SJCRH30 (cell line): Measurements from ENCODE around the gene CT45A3. TPM values are rescaled to one million over a fixed set of nuclear protein-coding genes. Genes with fewer than 3 reads are reported as not detected.
"Not testable (repeated sequence)": the region's sequence is repeated elsewhere in the genome, so short reads cannot be mapped to it uniquely, and the experiment has no call there.

Experiments
- DNase-seq, 2 experiments: peaks; one replicate each; pipeline ENCODE4 v3.0.0-alpha.2; 2015 to 2020
- H3K27ac ChIP-seq: fragments of 250-450 bp; sonication (Bioruptor Pico); 2 replicates; pipeline ENCODE4 v1.5.1; 2020; ENCODE audit warnings: mild to moderate bottlenecking, moderate library complexity
- H3K27me3 ChIP-seq: fragments of 250-450 bp; sonication (Bioruptor Pico); 2 replicates; pipeline ENCODE4 v1.5.1; 2020; ENCODE audit warnings: mild to moderate bottlenecking, moderate library complexity
- H3K36me3 ChIP-seq: fragments of 250-450 bp; sonication (Bioruptor Pico); 2 replicates; pipeline ENCODE4 v1.5.1; 2020; ENCODE audit warnings: mild to moderate bottlenecking, moderate library complexity
- H3K4me1 ChIP-seq: fragments of 250-450 bp; sonication (Bioruptor Pico); 2 replicates; pipeline ENCODE4 v1.5.1; 2020; ENCODE audit warnings: mild to moderate bottlenecking, moderate library complexity
- H3K4me3 ChIP-seq: fragments of 250-450 bp; sonication (Bioruptor Pico); 2 replicates; pipeline ENCODE4 v1.5.1; 2020; ENCODE audit warnings: mild to moderate bottlenecking, moderate library complexity
- H3K9me3 ChIP-seq: fragments of 250-450 bp; sonication (Bioruptor Pico); replicated peaks from 2 replicates; pipeline ENCODE4 v1.5.1; 2020; ENCODE audit warnings: mild to moderate bottlenecking, moderate library complexity
- total RNA-seq: library from RNA; depleted of rRNA; stranded (reverse); fragments of >200 nt; shearing (Covaris generic); gene quantifications from 2 replicates; pipeline ENCODE4 v1.2.3, GENCODE V29; 2014; rRNA removed

Gene CT45A3, protein sequence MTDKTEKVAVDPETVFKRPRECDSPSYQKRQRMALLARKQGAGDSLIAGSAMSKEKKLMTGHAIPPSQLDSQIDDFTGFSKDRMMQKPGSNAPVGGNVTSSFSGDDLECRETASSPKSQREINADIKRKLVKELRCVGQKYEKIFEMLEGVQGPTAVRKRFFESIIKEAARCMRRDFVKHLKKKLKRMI
- not detected in 2 replicates for total RNA-seq

DNA sequence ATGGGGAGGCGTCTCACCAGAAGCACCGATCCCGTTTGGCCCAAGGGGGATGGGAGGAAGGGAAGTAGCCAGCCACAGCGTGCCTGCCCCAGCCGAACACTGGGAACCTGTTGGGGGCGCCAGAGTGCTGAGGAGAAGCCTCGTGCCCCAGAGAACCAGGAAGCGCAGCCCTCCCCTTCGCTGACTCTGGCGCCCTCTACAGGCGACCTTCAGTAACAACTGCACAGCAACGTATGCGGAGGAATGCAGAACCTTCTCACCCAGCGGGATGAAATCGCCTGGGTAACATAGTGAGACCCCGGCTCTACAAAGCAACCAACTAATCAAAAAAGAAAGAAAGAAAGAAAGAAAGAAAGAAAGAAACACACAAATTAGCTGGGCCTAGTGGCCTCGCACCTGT, at the start of gene CT45A3:
TSS of gene CT45A3 (minus strand) at position 101 of the 400 bp plus-strand sequence. CDS start 3,747 bp downstream, outside the sequence.
- H3K9me3 ChIP-seq, H3K27ac ChIP-seq, DNase-seq, H3K36me3 ChIP-seq, H3K27me3 ChIP-seq, H3K4me3 ChIP-seq, H3K4me1 ChIP-seq: not testable (repeated sequence)

DNA sequence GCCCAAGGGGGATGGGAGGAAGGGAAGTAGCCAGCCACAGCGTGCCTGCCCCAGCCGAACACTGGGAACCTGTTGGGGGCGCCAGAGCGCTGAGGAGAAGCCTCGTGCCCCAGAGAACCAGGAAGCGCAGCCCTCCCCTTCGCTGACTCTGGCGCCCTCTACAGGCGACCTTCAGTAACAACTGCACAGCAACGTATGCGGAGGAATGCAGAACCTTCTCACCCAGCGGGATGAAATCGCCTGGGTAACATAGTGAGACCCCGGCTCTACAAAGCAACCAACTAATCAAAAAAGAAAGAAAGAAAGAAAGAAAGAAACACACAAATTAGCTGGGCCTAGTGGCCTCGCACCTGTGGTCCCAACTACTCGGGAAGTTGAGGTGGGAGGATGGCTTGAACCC, 34.7 kb upstream of the CT45A3 start, which contains the start of gene CT45A6:
TSS of gene CT45A6 (minus strand) at position 101 of the 400 bp plus-strand sequence. CDS start 3,794 bp downstream, outside the sequence.
- H3K4me1 ChIP-seq, H3K9me3 ChIP-seq, H3K27ac ChIP-seq, DNase-seq, H3K36me3 ChIP-seq, H3K27me3 ChIP-seq, H3K4me3 ChIP-seq: not testable (repeated sequence)

DNA sequence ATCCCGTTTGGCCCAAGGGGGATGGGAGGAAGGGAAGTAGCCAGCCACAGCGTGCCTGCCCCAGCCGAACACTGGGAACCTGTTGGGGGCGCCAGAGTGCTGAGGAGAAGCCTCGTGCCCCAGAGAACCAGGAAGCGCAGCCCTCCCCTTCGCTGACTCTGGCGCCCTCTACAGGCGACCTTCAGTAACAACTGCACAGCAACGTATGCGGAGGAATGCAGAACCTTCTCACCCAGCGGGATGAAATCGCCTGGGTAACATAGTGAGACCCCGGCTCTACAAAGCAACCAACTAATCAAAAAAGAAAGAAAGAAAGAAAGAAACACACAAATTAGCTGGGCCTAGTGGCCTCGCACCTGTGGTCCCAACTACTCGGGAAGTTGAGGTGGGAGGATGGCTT, 17.4 kb upstream of the CT45A3 start, which contains the start of gene CT45A5:
TSS of gene CT45A5 (minus strand) at position 101 of the 400 bp plus-strand sequence. CDS start 3,774 bp downstream, outside the sequence.
- not testable (repeated sequence) for H3K36me3 ChIP-seq, H3K27me3 ChIP-seq, H3K4me1 ChIP-seq, DNase-seq, H3K27ac ChIP-seq, H3K4me3 ChIP-seq, H3K9me3 ChIP-seq

DNA sequence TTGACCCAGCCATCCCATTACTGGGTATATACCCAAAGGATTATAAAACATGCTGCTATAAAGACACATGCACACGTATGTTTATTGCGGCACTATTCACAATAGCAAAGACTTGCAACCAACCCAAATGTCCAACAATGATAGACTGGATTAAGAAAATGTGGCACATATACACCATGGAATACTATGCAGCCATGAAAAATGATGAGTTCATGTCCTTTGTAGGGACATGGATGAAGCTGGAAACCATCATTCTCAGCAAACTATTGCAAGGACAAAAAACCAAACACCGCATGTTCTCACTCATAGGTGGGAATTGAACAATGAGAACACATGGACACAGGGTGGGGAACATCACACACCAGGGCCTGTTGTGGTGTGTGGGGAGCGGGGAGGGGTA, 23.3 kb downstream of the CT45A3 start:
- not testable (repeated sequence) for H3K27ac ChIP-seq, H3K9me3 ChIP-seq, H3K27me3 ChIP-seq, H3K4me1 ChIP-seq, DNase-seq, H3K36me3 ChIP-seq, H3K4me3 ChIP-seq

DNA sequence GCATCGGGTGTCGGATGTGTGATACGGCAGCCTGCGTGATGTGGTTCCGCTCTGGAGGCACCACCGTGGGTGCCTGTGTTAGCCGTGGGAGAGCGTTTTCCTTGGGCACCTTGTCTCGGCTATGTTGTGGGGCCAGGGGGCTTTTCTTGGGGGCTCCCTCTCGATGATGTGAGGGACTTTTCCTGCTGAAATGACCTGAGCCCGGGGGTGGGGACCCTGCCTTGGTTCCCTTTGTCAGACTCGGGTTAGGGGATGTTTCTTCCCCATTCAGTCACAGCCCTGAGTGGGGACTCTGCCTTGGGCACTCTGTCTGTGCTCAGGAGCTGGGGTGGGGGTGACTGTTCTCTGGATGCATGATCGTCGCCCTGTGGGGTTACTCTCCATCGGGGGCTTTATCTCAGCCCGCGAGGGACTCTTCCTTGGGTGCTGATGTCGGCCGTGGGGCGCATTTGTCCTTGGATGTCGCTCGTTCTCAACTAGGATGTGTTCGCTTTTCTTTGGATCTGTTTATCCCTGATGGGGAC, 26.7 kb downstream of the CT45A3 start:
- no peaks in the 10 kb centered on the region for H3K27me3 ChIP-seq
- no peak overlapping the region for H3K4me3 ChIP-seq
- DNase-seq, result no peak
- no peaks in the 10 kb centered on the region for H3K9me3 ChIP-seq
- H3K36me3 ChIP-seq, result no peaks in the 10 kb centered on the region
- no peak overlapping the region for H3K27ac ChIP-seq
- no peaks in the 10 kb centered on the region for H3K4me1 ChIP-seq

DNA sequence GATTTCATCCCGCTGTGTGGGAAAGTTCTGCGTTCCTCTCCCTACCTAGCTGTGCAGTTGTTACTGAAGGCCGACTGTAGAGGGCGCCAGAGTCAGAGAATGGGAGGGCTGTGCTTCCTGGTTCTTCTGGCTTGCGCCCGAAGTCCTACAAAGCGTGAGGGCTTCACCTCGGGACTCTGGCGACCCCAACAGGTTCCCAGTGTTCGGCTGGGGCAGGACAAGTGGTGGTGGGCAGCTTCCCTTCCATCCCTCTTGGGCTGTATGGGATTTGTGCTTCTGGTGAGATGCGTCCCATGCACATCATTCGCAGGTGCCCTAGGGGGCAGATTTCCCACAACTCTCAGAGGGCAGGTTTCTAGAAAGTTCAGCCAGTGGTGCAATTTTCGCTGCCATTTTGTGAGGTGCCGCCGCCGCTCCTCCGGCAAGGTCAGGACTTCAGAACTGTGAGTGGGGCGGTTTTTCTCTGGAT, 27.3 kb downstream of the CT45A3 start:
- peak; percentile 28 to 69 for DNase-seq
- no peaks in the 10 kb centered on the region for H3K36me3 ChIP-seq
- H3K27ac ChIP-seq, result no peak overlapping the region
- H3K27me3 ChIP-seq, result no peaks in the 10 kb centered on the region
- H3K9me3 ChIP-seq, result no peaks in the 10 kb centered on the region
- no peak overlapping the region for H3K4me3 ChIP-seq
- H3K4me1 ChIP-seq, result no peaks in the 10 kb centered on the region

DNA sequence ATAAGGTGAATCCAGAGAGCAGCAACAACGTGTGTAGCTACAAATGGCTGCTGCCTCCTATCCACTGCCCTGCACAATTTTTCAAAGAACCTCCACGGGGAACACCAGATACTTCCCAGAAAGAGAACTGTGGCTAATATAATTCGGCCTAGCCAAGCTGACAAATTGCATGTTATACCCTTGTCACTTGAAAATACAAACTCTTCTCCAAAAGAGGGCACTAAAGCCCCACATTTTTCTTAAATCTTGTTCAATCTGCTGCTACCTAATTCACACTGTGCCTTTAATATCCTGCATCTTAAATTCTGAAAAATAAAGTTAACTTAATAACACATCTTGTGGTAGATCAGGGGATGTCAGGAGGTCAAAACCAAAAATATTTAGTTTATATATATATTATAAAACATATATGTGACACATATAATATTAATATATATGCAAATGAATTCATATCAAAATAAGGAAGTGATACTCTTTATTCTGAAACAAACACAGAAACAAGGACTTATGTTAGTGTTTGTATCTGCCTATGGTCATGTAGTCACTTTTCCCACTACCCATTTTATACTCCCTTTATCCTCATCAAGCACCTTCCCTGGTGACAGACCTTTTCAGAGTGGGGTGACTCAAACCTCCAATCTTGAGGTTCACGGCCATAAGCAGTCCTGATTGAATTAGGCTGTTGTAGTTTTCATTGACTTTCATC, 30.5 kb downstream of the CT45A3 start:
- Histone ChIP-seq H3K27me3 (no peaks in the 10 kb centered on the region), H3K27ac (no peak overlapping the region), H3K36me3 (no peaks in the 10 kb centered on the region), H3K4me1 (no peaks in the 10 kb centered on the region), H3K9me3 (no peaks in the 10 kb centered on the region), H3K4me3 (no peak overlapping the region)
- DNase-seq, result peak in 1 of 2 experiments; percentile 17

DNA sequence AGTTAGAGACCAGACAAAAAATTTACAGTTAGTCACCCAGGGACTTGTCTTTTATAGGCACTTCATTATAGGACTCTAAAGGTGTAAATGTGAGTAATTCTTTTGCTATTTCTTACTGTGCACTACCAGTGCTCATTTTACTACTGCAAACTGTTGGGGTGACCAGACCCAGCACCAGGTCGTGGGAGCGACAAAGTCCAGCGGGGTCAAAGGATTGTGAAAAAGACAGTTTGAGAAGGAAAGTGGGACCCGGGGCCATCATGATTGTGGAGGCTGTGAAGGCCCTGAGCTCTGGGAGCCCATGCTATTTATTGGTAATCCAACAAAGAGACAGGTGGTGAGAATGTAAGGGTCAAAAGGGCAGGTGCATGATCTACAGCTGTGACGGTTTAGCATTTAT, 33.3 kb downstream of the CT45A3 start:
- not testable (repeated sequence) for H3K4me1 ChIP-seq, H3K4me3 ChIP-seq, DNase-seq, H3K27ac ChIP-seq, H3K27me3 ChIP-seq, H3K36me3 ChIP-seq, H3K9me3 ChIP-seq

DNA sequence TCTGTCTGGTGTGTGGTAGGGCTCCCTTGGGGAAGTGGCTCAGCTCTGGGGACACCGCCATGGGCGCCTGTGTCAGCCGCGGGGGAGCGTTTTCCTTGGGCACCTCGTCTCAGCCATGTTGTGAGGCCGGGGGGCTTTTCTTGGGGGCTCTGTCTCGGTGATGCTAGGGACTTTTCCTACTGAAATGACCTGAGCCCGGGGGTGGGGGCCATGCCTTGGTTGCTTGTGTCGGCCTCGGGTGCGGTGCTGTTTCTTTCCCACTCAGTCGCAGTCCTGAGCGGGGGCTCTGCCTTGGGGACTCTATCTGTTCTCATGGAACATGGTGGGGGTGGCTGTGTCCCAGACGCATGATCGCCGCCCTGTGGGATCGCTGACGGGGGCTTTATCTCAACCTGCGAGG, 54.2 kb downstream of the CT45A3 start:
- Histone ChIP-seq H3K4me3 (no peak overlapping the region), H3K36me3 (no peaks in the 10 kb centered on the region), H3K27ac (no peak overlapping the region), H3K27me3 (no peaks in the 10 kb centered on the region), H3K4me1 (no peaks in the 10 kb centered on the region), H3K9me3 (no peaks in the 10 kb centered on the region)
- no peak for DNase-seq

DNA sequence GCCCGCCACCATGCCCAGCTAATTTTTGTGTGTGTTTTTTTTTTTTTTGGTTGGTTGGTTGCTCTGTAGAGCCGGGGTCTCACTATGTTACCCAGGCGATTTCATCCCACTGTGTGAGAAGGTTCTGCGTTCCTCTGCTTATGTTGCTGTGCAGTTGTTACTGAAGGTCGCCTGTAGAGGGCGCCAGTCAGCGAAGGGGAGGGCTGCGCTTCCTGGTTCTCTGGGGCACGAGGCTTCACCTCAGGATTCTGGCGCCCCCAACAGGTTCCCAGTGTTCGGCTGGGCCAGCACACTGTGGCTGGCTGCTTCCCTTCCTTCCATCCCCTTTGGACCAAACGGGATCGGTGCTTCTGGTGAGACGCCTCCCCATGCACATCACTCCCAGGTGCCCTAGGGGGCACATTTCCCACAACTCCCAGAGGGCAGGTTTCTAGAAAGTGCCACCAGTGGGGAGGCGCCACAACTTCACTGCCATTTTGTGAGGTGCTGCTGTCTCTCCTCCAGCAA, 54.8 kb downstream of the CT45A3 start, which contains the start of gene CT45A1:
TSS of gene CT45A1 (plus strand) at position 457 of the 507 bp plus-strand sequence. CDS start 5,302 bp downstream, outside the sequence.
- not testable (repeated sequence) for H3K4me1 ChIP-seq, H3K9me3 ChIP-seq, H3K4me3 ChIP-seq, H3K27ac ChIP-seq, H3K36me3 ChIP-seq, H3K27me3 ChIP-seq
- DNase-seq, result peak; percentile 9 to 37

Other genes with a start within 250 kb of the CT45A3 start
- 12.0 and 13.6 TPM in 2 replicates for gene INTS6L, start 247.5 kb downstream of the CT45A3 start, total RNA-seq
- gene CT45A1, start 54.6 kb downstream of the CT45A3 start, total RNA-seq, result not detected in 2 replicates
- gene CT45A5, start 17.3 kb upstream of the CT45A3 start, total RNA-seq, result not detected in 2 replicates
- not detected in 2 replicates for gene CT45A6, start 34.6 kb upstream of the CT45A3 start, total RNA-seq
- gene CT45A2, start 51.8 kb upstream of the CT45A3 start, total RNA-seq, result not detected in 2 replicates
- gene CT45A7, start 69.1 kb upstream of the CT45A3 start, total RNA-seq, result not detected in 2 replicates
- not detected in 2 replicates for gene CT45A8, start 86.3 kb upstream of the CT45A3 start, total RNA-seq
- gene CT45A9, start 103.6 kb upstream of the CT45A3 start, total RNA-seq, result not detected in 2 replicates
- gene CT45A10, start 125.3 kb upstream of the CT45A3 start, total RNA-seq, result not detected in 2 replicates
- gene SAGE1, start 125.5 kb upstream of the CT45A3 start, total RNA-seq, result 0.08 TPM in 1 of 2 replicates, not detected in the other
- gene MMGT1, start 205.8 kb upstream of the CT45A3 start, total RNA-seq, result 22.7 and 24.2 TPM in 2 replicates
- gene SLC9A6, start 217.2 kb upstream of the CT45A3 start, total RNA-seq, result 13.5 and 15.8 TPM in 2 replicates